GM12892 (cell line): ENCODE measurements around the gene MYO3B.

Experiments used
- POLR2A ChIP-seq: IDR thresholded peaks from 2 replicates; pipeline ENCODE4 v1.6.1; 2011; ENCODE audit warnings: low read depth, low read length, control low read depth
- POLR2AphosphoS5 ChIP-seq: IDR thresholded peaks from 2 replicates; pipeline ENCODE4 v1.6.1; 2011; ENCODE audit warnings: low read depth, low read length, control low read depth
- TAF1 ChIP-seq: IDR thresholded peaks from 2 replicates; pipeline ENCODE4 v1.6.1; 2011; ENCODE audit warnings: low read depth, mild to moderate bottlenecking, control low read depth, low read length, borderline replicate concordance

GRCh38 chr2:170401187-170401586, 223.2 kb downstream of the MYO3B start:
- TF ChIP-seq POLR2A (no peak), POLR2AphosphoS5 (no peak), TAF1 (no peak)
